Ovary (tissue), 9 donors: ENCODE measurements around the gene DGKI. TPM values are rescaled to one million over a fixed set of nuclear protein-coding genes. Genes with fewer than 3 reads are reported as not detected.
"Not testable (repeated sequence)": the region's sequence is repeated elsewhere in the genome, so short reads cannot be mapped to it uniquely, and the experiment has no call there.

Source experiments
- DNase-seq, 5 donors: peaks; one replicate each; pipeline ENCODE4 v3.0.0-alpha.2; 2019 to 2020
- H3K27ac ChIP-seq, 2 donors: fragments of 200-600 bp; one replicate each; pipeline versions ENCODE4 v1.5.1 to v1.8.0; 2019 to 2022
- H3K27me3 ChIP-seq: fragments of 200-600 bp; one replicate; pipeline ENCODE4 v1.8.0; 2022
- H3K36me3 ChIP-seq: fragments of 200-600 bp; sonication (generic); one replicate; pipeline ENCODE4 v1.5.1; 2019
- H3K4me1 ChIP-seq: one replicate; pipeline ENCODE4 v1.8.1; 2013; ENCODE audit warnings: mild to moderate bottlenecking, moderate library complexity; ENCODE audit not compliant: insufficient read depth
- H3K4me3 ChIP-seq: fragments of 200-600 bp; sonication (generic); one replicate; pipeline ENCODE4 v1.5.1; 2017
- H3K9me3 ChIP-seq, 2 donors: fragments of 200-600 bp in 1 of 2; sonication (generic) in 1 of 2; one replicate each; pipeline versions ENCODE4 v1.5.1 to v1.8.1; 2013 to 2019; ENCODE audit warnings: mild to moderate bottlenecking in 1 of 2, moderate library complexity in 1 of 2
- CTCF ChIP-seq, 3 donors: fragments of 450-650 bp in 2 of 3; fragments of 200-600 bp in 1 of 3; IDR thresholded peaks; one replicate each; pipeline versions ENCODE4 v1.5.1 to v1.8.0; 2016 to 2022; ENCODE audit warnings: antibody characterized with exemption in 3 of 3, mild to moderate bottlenecking in 1 of 3
- EP300 ChIP-seq: sonication (generic); formaldehyde crosslinking; IDR thresholded peaks from one replicate; pipeline ENCODE4 v1.6.1; 2017; ENCODE audit warnings: antibody characterized with exemption
- POLR2A ChIP-seq: fragments of 450-650 bp; IDR thresholded peaks from one replicate; pipeline ENCODE4 v1.6.1; 2017; ENCODE audit warnings: antibody characterized with exemption, mild to moderate bottlenecking, moderate library complexity
- whole genome bisulfite sequencing, 3 donors: extraction: QIAGEN DNeasy Blood & Tissue Kit in 1 of 3; methylation state at CpG; one replicate each; pipeline versions ENCODE4 v1.1.5 to v1.1.7; 2013 to 2017; 5-methylcytosine and 5-hydroxymethylcytosine counted together
- intact Hi-C, 4 donors: fragments of 100-400 bp; cut with DNase I; formaldehyde crosslinking; loops; one replicate each; pipeline versions ENCODE4 v1.11.0 to v1.15.1; 2022 to 2023
- polyA plus RNA-seq, 2 donors: library from polyadenylated mRNA; stranded (reverse); fragments of 200-250 nt in 1 of 2; fragments of 350-450 nt in 1 of 2; fragmentation: Illumina TruSeq in 1 of 2; extraction: RNeasy Lipid Tissue Mini Kit (QIAGEN cat#74804) in 1 of 2; gene quantifications; one replicate each; pipeline ENCODE4 v1.2.3, GENCODE V29; 2013 to 2014
- total RNA-seq, 7 donors: library from RNA; depleted of rRNA in 2 of 7; stranded (reverse); fragments of >200 nt in 2 of 7; fragmentation: NEBNext Ultra II Directional in 3 of 7; extraction: Animal tissue kit (Norgen Biotek cat#: 25700) in 3 of 7; gene quantifications; one replicate each; pipeline versions ENCODE4 v1.1.0 to v1.2.4, GENCODE V29; 2016 to 2023
- donor health status: DM: no; HTN: no; CAD: no; lungs with moderate emphysema.
- donor health status: DM: no; HTN: no; CAD: no.
- donor health status: Bipolar disorder and iron deficiency.
- donor health status: DM: yes; HTN: yes; CAD: no.
- donor health status: DM: no; HTN: no; CAD: no.
- donor health status: DM: yes; HTN: yes; CAD: no.

DGKI gene
- total and polyA plus RNA-seq, 9 donors: 0.10 to 1.3 (median 0.29) TPM

- DNase-seq: peak in 2 of 5 donors; percentile 9 to 25
- no peak overlapping the region for H3K4me3 ChIP-seq
- no peak overlapping the region for H3K27ac ChIP-seq
- intact Hi-C loops: loop anchor here in 1 of 4 donors (5.0 kb wide), 1 partner anchor 1047 kb away; no protein-coding TSS in a partner anchor
- 3 to 5% (median 3%) methylated on average over 6 of the region's 6 CpGs for WGBS, 3 donors
- H3K4me1 ChIP-seq: no peaks in the 10 kb centered on the region
- H3K27me3 ChIP-seq: no peaks in the 10 kb centered on the region
- TF ChIP-seq POLR2A: no peak
- no peak for TF ChIP-seq EP300
- TF ChIP-seq CTCF (IDR thresholded peaks at IDR 0.05): no peak
- H3K9me3 ChIP-seq: no peaks in the 10 kb centered on the region
- no peaks in the 10 kb centered on the region for H3K36me3 ChIP-seq
Observed at GRCh38 chr7:137454767-137455166, 392.0 kb downstream of the DGKI start.

GRCh38 chr7:137454246-137454724 lies 392.5 kb downstream of the DGKI start:
- 1 to 3% (median 1%) methylated on average over 5 of the region's 5 CpGs for WGBS, 3 donors
- TF ChIP-seq CTCF (IDR thresholded peaks at IDR 0.05) (peak in 2 of 3 donors; percentile 20 to 45), POLR2A (no peak)
- no peaks in the 10 kb centered on the region for H3K9me3 ChIP-seq
- no peak overlapping the region for H3K27ac ChIP-seq
- no peak for DNase-seq
- H3K27me3 ChIP-seq: no peaks in the 10 kb centered on the region
- no peak overlapping the region for H3K4me3 ChIP-seq
- no peaks in the 10 kb centered on the region for H3K36me3 ChIP-seq
- intact Hi-C loops: loop anchor here in 1 of 4 donors (5.0 kb wide), 1 partner anchor 1047 kb away; no protein-coding TSS in a partner anchor
- no peaks in the 10 kb centered on the region for H3K4me1 ChIP-seq

GRCh38 chr7:137453356-137453755 lies 393.4 kb downstream of the DGKI start:
- Histone ChIP-seq H3K9me3 (no peaks in the 10 kb centered on the region), H3K4me1 (no peaks in the 10 kb centered on the region), H3K27me3 (no peaks in the 10 kb centered on the region), H3K36me3 (no peaks in the 10 kb centered on the region), H3K27ac (no peak overlapping the region), H3K4me3 (no peak overlapping the region)
- TF ChIP-seq CTCF (IDR thresholded peaks at IDR 0.05) (no peak), POLR2A (no peak), EP300 (no peak)
- DNase-seq: no peak
- WGBS, 3 donors: 77 to 87% (median 87%) methylated on average over 2 of the region's 2 CpGs
- intact Hi-C loops: loop anchor here in 1 of 4 donors (5.0 kb wide), 1 partner anchor 1046 kb away; no protein-coding TSS in a partner anchor

GRCh38 chr7:137449016-137449415 lies 397.8 kb downstream of the DGKI start:
- H3K4me1 ChIP-seq: no peaks in the 10 kb centered on the region
- DNase-seq: no peak
- no peaks in the 10 kb centered on the region for H3K27me3 ChIP-seq
- H3K4me3 ChIP-seq: no peak overlapping the region
- intact Hi-C loops: no loop called here
- no peaks in the 10 kb centered on the region for H3K36me3 ChIP-seq
- TF ChIP-seq CTCF (IDR thresholded peaks at IDR 0.05) (no peak), EP300 (no peak), POLR2A (no peak)
- H3K9me3 ChIP-seq: no peaks in the 10 kb centered on the region
- WGBS, 3 donors: 81 to 87% (median 86%) methylated on average over 4 of the region's 4 CpGs
- H3K27ac ChIP-seq: no peak overlapping the region

GRCh38 chr7:137448572-137448971 lies 398.2 kb downstream of the DGKI start:
- DNase-seq, H3K4me1 ChIP-seq, H3K36me3 ChIP-seq, H3K27ac ChIP-seq, H3K4me3 ChIP-seq, H3K9me3 ChIP-seq, intact Hi-C loops, H3K27me3 ChIP-seq: not testable (repeated sequence)
- 89 to 96% (median 93%) methylated on average over 1 of the region's 1 CpG for WGBS, 3 donors
